Hypothalamus (tissue), 51 donors: ENCODE results near the gene KSR2.

Experiments used
- DNase-seq, 51 donors: peaks; one replicate each; lab custom pipeline; 2025; lab: John Stamatoyannopoulos, UW

KSR2 gene

GRCh38 chr12:117718141-117718540, 250.6 kb downstream of the KSR2 start:
- no peak for DNase-seq

- DNase-seq: no peak
Measured at GRCh38 chr12:117714203-117714602, 254.6 kb downstream of the KSR2 start.

GRCh38 chr12:117710121-117710520, 258.7 kb downstream of the KSR2 start:
- DNase-seq: no peak

GRCh38 chr12:117707861-117708260, 260.9 kb downstream of the KSR2 start:
- DNase-seq: no peak

GRCh38 chr12:117703584-117703983, 265.2 kb downstream of the KSR2 start:
- DNase-seq: no peak

GRCh38 chr12:117702741-117703140, 266.0 kb downstream of the KSR2 start:
- DNase-seq: no peak

GRCh38 chr12:117699575-117699974, 269.2 kb downstream of the KSR2 start:
- no peak for DNase-seq

- DNase-seq: no peak
Measured at GRCh38 chr12:117699118-117699517, 269.7 kb downstream of the KSR2 start.

GRCh38 chr12:117695956-117696355, 272.8 kb downstream of the KSR2 start:
- DNase-seq: no peak

GRCh38 chr12:117692512-117692911, 276.3 kb downstream of the KSR2 start:
- no peak for DNase-seq

GRCh38 chr12:117689857-117690256, 278.9 kb downstream of the KSR2 start:
- no peak for DNase-seq

GRCh38 chr12:117688446-117688845, 280.3 kb downstream of the KSR2 start:
- no peak for DNase-seq

- peak in 3 of 51 donors; percentile 1 to 3 (median 2) for DNase-seq
Measured at GRCh38 chr12:117686911-117687377, 281.8 kb downstream of the KSR2 start.

GRCh38 chr12:117686210-117686609, 282.6 kb downstream of the KSR2 start:
- DNase-seq: no peak

GRCh38 chr12:117685110-117685926, 283.5 kb downstream of the KSR2 start:
- no peak for DNase-seq

- no peak for DNase-seq
Measured at GRCh38 chr12:117684471-117684870, 284.3 kb downstream of the KSR2 start.

GRCh38 chr12:117680312-117680711, 288.5 kb downstream of the KSR2 start:
- DNase-seq: no peak

GRCh38 chr12:117679776-117680175, 289.0 kb downstream of the KSR2 start:
- DNase-seq: no peak

- DNase-seq: no peak
Measured at GRCh38 chr12:117674763-117675162, 294.0 kb downstream of the KSR2 start.

- no peak for DNase-seq
Measured at GRCh38 chr12:117674313-117674712, 294.5 kb downstream of the KSR2 start.

- DNase-seq: peak in 5 of 51 donors; percentile 1 to 5 (median 3)
Measured at GRCh38 chr12:117671734-117672133, 297.1 kb downstream of the KSR2 start.

- DNase-seq: no peak
Measured at GRCh38 chr12:117664169-117664568, 304.6 kb downstream of the KSR2 start.
